ENCODE results near the gene MAN1B1.

DNA sequence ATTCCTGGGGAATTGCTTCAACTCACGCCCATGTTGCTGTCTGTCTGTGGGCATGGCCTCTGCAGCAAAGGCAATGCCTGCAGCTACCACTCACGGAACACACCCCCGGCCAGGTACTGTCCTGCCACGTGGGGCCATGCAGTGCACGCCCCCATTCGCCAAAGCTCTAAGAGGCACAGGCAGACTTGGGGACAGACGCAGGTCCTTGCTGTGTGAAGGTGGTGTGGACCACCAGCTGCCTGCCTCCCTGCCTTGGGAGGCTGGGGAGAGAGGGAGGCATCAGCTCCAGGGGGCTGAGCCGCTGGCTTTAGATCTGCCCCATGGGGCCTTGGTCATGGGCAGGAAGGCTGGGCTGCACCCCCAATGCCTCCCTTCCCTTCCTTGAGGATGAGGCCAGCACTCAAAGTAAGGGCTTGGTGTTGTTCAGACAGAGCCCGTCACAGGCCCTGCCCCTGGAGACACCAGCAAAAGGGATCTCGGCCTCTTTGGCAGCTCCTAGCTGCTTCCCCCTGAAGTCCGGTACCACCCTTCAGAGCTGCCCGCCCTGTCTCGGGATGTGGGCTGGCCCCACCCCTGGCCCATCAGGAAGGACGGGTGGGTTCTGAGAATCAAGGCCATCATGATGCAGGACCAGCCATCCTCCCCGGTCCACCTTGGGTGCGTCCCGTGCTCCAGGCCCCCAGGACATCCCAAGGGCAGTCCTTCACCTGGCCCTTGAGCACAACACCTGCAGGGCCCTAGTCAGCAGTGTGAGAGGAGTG lies 54.4 kb downstream of the MAN1B1 start:
- TF ChIP-seq CTCF (IDR thresholded peaks at IDR 0.05) (no peak), POLR2AphosphoS5 (IDR thresholded peaks at IDR 0.05) (no peak)

Measured in sigmoid colon (tissue), 4 donors.